B cell (primary cell): Measurements from ENCODE around the gene ARMC5.

Source experiments
- CTCF ChIP-seq: fragments of 200-600 bp; IDR thresholded peaks from one replicate; pipeline ENCODE4 v1.8.0; 2022; ENCODE audit warnings: antibody characterized with exemption, mild to moderate bottlenecking
- EZH2 ChIP-seq: IDR thresholded peaks from 2 replicates; pipeline ENCODE4 v1.6.1; 2012; ENCODE audit warnings: borderline replicate concordance, low read depth, mild to moderate bottlenecking, moderate library complexity, low read length; ENCODE audit not compliant: insufficient read depth, poor library complexity, severe bottlenecking

GRCh38 chr16:31467858-31468257 is 8.6 kb downstream of the ARMC5 start:
- no peak for TF ChIP-seq CTCF
- TF ChIP-seq EZH2: no peak
